T-helper 2 cell treated with Interferon-gamma antibody and Interleukin-4, amounts not matched to agents 5 μg/mL and 100 μg/mL, for 36 hours (primary cell): ENCODE measurements around the gene ZSWIM4.

ENCODE experiments used
- DNase-seq: peaks from one replicate; pipeline ENCODE4 v3.0.0; 2021; ENCODE audit warnings: low spot score
- H3K27ac Mint-ChIP-seq: one replicate; pipeline ENCODE4 v1.8.0; 2021; ENCODE audit warnings: mild to moderate bottlenecking, mixed read lengths
- H3K27me3 Mint-ChIP-seq: one replicate; pipeline ENCODE4 v1.8.0; 2021; ENCODE audit warnings: low read depth, mixed read lengths
- H3K36me3 Mint-ChIP-seq: one replicate; pipeline ENCODE4 v1.8.0; 2021; ENCODE audit warnings: low read depth, mixed read lengths
- H3K4me1 Mint-ChIP-seq: one replicate; pipeline ENCODE4 v1.8.0; 2021; ENCODE audit warnings: low read depth, mixed read lengths
- H3K4me3 Mint-ChIP-seq: one replicate; pipeline ENCODE4 v1.8.0; 2022; ENCODE audit warnings: mild to moderate bottlenecking, moderate library complexity, mixed read lengths
- H3K9me3 Mint-ChIP-seq: one replicate; pipeline ENCODE4 v1.8.0; 2021; ENCODE audit warnings: mixed read lengths

Gene ZSWIM4

GRCh38 chr19:13839938-13840304, 44.7 kb downstream of the ZSWIM4 start:
- Mint-ChIP-seq H3K27ac (peak overlapping the region; percentile 92), H3K27me3 (no peaks in the 10 kb centered on the region), H3K36me3 (peaks cover 33% of the 10 kb centered on the region), H3K4me1 (peaks cover 41% of the 10 kb centered on the region), H3K4me3 (peak overlapping the region; percentile 93), H3K9me3 (no peaks in the 10 kb centered on the region)
- DNase-seq, result no peak

GRCh38 chr19:13840305-13841085, 45.3 kb downstream of the ZSWIM4 start:
- Mint-ChIP-seq H3K4me1 (peaks cover 44% of the 10 kb centered on the region), H3K36me3 (peaks cover 33% of the 10 kb centered on the region), H3K4me3 (peak overlapping the region; percentile 93), H3K9me3 (no peaks in the 10 kb centered on the region), H3K27me3 (no peaks in the 10 kb centered on the region), H3K27ac (peak overlapping the region; percentile 92)
- DNase-seq, result peak; percentile 40

- DNase-seq, result peak; percentile 42
- peaks cover 30% of the 10 kb centered on the region for H3K36me3 Mint-ChIP-seq
- peak overlapping the region; percentile 92 for H3K27ac Mint-ChIP-seq
- no peaks in the 10 kb centered on the region for H3K9me3 Mint-ChIP-seq
- peaks cover 42% of the 10 kb centered on the region for H3K4me1 Mint-ChIP-seq
- H3K27me3 Mint-ChIP-seq, result no peaks in the 10 kb centered on the region
- peak overlapping the region; percentile 93 for H3K4me3 Mint-ChIP-seq
These were observed 46.1 kb downstream of the ZSWIM4 start for GRCh38 chr19:13841086-13841961.

- H3K27ac Mint-ChIP-seq, result peak overlapping the region; percentile 92
- H3K4me1 Mint-ChIP-seq, result peaks cover 45% of the 10 kb centered on the region
- DNase-seq, result no peak
- H3K36me3 Mint-ChIP-seq, result peaks cover 27% of the 10 kb centered on the region
- no peaks in the 10 kb centered on the region for H3K27me3 Mint-ChIP-seq
- H3K9me3 Mint-ChIP-seq, result no peaks in the 10 kb centered on the region
- peak overlapping the region; percentile 93 for H3K4me3 Mint-ChIP-seq
These were observed 46.7 kb downstream of the ZSWIM4 start for GRCh38 chr19:13841962-13842290.

GRCh38 chr19:13842291-13843103, 47.3 kb downstream of the ZSWIM4 start:
- Mint-ChIP-seq H3K4me1 (peaks cover 41% of the 10 kb centered on the region), H3K27ac (peak overlapping the region; percentile 96), H3K27me3 (no peaks in the 10 kb centered on the region), H3K36me3 (peaks cover 23% of the 10 kb centered on the region), H3K4me3 (peak overlapping the region; percentile 93), H3K9me3 (no peaks in the 10 kb centered on the region)
- DNase-seq, result peak; percentile 70

GRCh38 chr19:13843104-13843921, 48.1 kb downstream of the ZSWIM4 start:
- H3K27me3 Mint-ChIP-seq, result no peaks in the 10 kb centered on the region
- H3K4me3 Mint-ChIP-seq, result peak overlapping the region; percentile 92
- H3K4me1 Mint-ChIP-seq, result peaks cover 39% of the 10 kb centered on the region
- DNase-seq, result no peak
- peak overlapping the region; percentile 96 for H3K27ac Mint-ChIP-seq
- peaks cover 21% of the 10 kb centered on the region for H3K36me3 Mint-ChIP-seq
- no peaks in the 10 kb centered on the region for H3K9me3 Mint-ChIP-seq

- no peaks in the 10 kb centered on the region for H3K27me3 Mint-ChIP-seq
These were observed 48.9 kb downstream of the ZSWIM4 start for GRCh38 chr19:13844130-13844631.

GRCh38 chr19:13846557-13847406, 51.5 kb downstream of the ZSWIM4 start:
- H3K36me3 Mint-ChIP-seq, result peaks cover 2% of the 10 kb centered on the region
- peak; percentile 97 for DNase-seq
- H3K27me3 Mint-ChIP-seq, result no peaks in the 10 kb centered on the region
- H3K9me3 Mint-ChIP-seq, result no peaks in the 10 kb centered on the region
- peak overlapping the region; percentile 98 for H3K27ac Mint-ChIP-seq
- peaks cover 38% of the 10 kb centered on the region for H3K4me1 Mint-ChIP-seq
- H3K4me3 Mint-ChIP-seq, result peak overlapping the region; percentile 80

More at GRCh38 chr19:13844130-13844631, 48.9 kb downstream of the ZSWIM4 start:
- DNase-seq, result no peak
- H3K9me3 Mint-ChIP-seq, result no peaks in the 10 kb centered on the region
- peak overlapping the region; percentile 64 for H3K4me3 Mint-ChIP-seq
- peaks cover 37% of the 10 kb centered on the region for H3K4me1 Mint-ChIP-seq
- peak overlapping the region; percentile 86 for H3K27ac Mint-ChIP-seq
- peaks cover 15% of the 10 kb centered on the region for H3K36me3 Mint-ChIP-seq

- Mint-ChIP-seq H3K4me3 (peak overlapping the region; percentile 80), H3K36me3 (no peaks in the 10 kb centered on the region), H3K27ac (peak overlapping the region; percentile 98), H3K27me3 (no peaks in the 10 kb centered on the region), H3K4me1 (peaks cover 38% of the 10 kb centered on the region), H3K9me3 (no peaks in the 10 kb centered on the region)
- DNase-seq, result peak; percentile 79
These were observed 52.4 kb downstream of the ZSWIM4 start for GRCh38 chr19:13847407-13848339.

GRCh38 chr19:13848340-13848677, 53.1 kb downstream of the ZSWIM4 start:
- no peak for DNase-seq
- Mint-ChIP-seq H3K4me3 (no peak overlapping the region), H3K4me1 (peaks cover 38% of the 10 kb centered on the region), H3K27me3 (no peaks in the 10 kb centered on the region), H3K36me3 (no peaks in the 10 kb centered on the region), H3K9me3 (no peaks in the 10 kb centered on the region), H3K27ac (peak overlapping the region; percentile 79)

- Mint-ChIP-seq H3K9me3 (no peaks in the 10 kb centered on the region), H3K4me1 (peaks cover 33% of the 10 kb centered on the region), H3K27me3 (no peaks in the 10 kb centered on the region), H3K27ac (peak overlapping the region; percentile 77), H3K4me3 (peak overlapping the region; percentile 31), H3K36me3 (no peaks in the 10 kb centered on the region)
- no peak for DNase-seq
These were observed 53.8 kb downstream of the ZSWIM4 start for GRCh38 chr19:13848798-13849676.
